NT2/D1 (cell line): ENCODE results near the gene DDX27.

ENCODE experiments used
- SUZ12 ChIP-seq: IDR thresholded peaks from 2 replicates; pipeline ENCODE4 v1.6.1; 2011; ENCODE audit not compliant: insufficient read length, insufficient read depth; ENCODE audit errors: extremely low read depth
- YY1 ChIP-seq: IDR thresholded peaks from 2 replicates; pipeline ENCODE4 v1.6.1; 2011; ENCODE audit not compliant: insufficient read length, insufficient read depth

- no peak for TF ChIP-seq SUZ12
- no peak for TF ChIP-seq YY1
These were observed 29.1 kb downstream of the DDX27 start for GRCh38 chr20:49248301-49248700.
